Type B pancreatic cell (in vitro differentiated cells): Measurements from ENCODE around the gene ZNF175. TPM values are rescaled to one million over a fixed set of nuclear protein-coding genes. Genes with fewer than 3 reads are reported as not detected.

Experiments used
- DNase-seq: peaks from one replicate; pipeline ENCODE4 v3.0.0; 2021; ENCODE audit warnings: mixed read lengths; ENCODE audit not compliant: unreplicated experiment; ENCODE audit errors: extremely low spot score
- H3K27ac Mint-ChIP-seq: 2 replicates; pipeline ENCODE4 v1.8.0; 2021; ENCODE audit warnings: mild to moderate bottlenecking, mixed read lengths
- H3K27me3 Mint-ChIP-seq: 2 replicates; pipeline ENCODE4 v1.8.0; 2021; ENCODE audit warnings: mixed read lengths
- H3K36me3 Mint-ChIP-seq: 2 replicates; pipeline ENCODE4 v1.8.0; 2021; ENCODE audit warnings: mixed read lengths
- H3K4me1 Mint-ChIP-seq: one replicate; pipeline ENCODE4 v1.8.0; 2021; ENCODE audit warnings: mixed read lengths; ENCODE audit not compliant: unreplicated experiment
- H3K4me3 Mint-ChIP-seq: 2 replicates; pipeline ENCODE4 v1.8.0; 2021; ENCODE audit warnings: mild to moderate bottlenecking, mixed read lengths
- H3K9me3 Mint-ChIP-seq: 2 replicates; pipeline ENCODE4 v1.8.0; 2021; ENCODE audit warnings: mixed read lengths
- CTCF ChIP-seq: fragments of 200-600 bp; sonication (generic); conservative IDR thresholded peaks from 2 replicates; pipeline ENCODE4 v1.5.0; 2021; ENCODE audit warnings: antibody characterized with exemption, mild to moderate bottlenecking
- total RNA-seq: library from RNA; stranded (reverse); gene quantifications from 2 replicates; pipeline ENCODE4 v1.2.1, GENCODE V29; 2021; ENCODE audit warnings: low replicate concordance

The ZNF175 gene
- total RNA-seq, 1 donor from 2014 or later = 14.0 TPM

DNA sequence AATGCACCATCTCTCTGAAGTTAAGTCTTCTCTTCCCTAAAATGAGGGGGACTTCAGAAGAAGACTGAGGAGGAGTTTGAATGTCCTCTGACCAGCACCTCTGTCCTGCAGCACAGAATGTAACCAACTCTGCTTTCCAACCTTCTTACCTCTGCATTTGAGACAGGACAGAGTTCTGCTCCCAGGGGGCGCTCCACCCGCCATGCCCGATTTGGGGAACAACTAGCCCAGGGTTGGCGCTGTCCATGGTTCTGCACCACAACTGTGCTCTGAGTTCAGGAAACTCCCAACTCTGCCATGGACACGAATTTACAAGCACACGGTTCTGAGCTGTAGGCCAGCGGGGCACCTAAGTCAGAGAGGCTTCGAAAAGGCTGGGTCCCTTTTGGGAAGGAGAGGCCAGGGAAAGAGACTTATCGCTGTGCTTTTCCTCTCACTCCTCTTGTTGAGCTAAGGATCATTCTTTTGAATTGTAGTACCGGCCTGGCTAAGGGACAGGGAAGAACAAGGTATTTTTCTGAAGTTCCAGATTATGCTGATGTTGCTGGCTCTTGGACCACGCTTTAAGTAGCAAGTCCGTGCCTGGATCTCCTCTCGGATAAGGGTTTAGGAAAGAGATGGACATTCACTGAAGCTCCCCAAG is 37.0 kb downstream of the ZNF175 start:
- Mint-ChIP-seq H3K36me3 (no peaks in the 10 kb centered on the region), H3K27me3 (peaks cover 2% of the 10 kb centered on the region), H3K4me3 (no peak overlapping the region), H3K4me1 (no peaks in the 10 kb centered on the region), H3K27ac (no peak overlapping the region), H3K9me3 (no peaks in the 10 kb centered on the region)
- peak; percentile 81 for TF ChIP-seq CTCF
- peak; percentile 84 for DNase-seq

- no peak for TF ChIP-seq CTCF
- H3K4me3 Mint-ChIP-seq = no peak overlapping the region
- H3K9me3 Mint-ChIP-seq = no peaks in the 10 kb centered on the region
- no peaks in the 10 kb centered on the region for H3K4me1 Mint-ChIP-seq
- H3K27ac Mint-ChIP-seq = no peak overlapping the region
- peaks cover 2% of the 10 kb centered on the region for H3K27me3 Mint-ChIP-seq
- DNase-seq = no peak
- H3K36me3 Mint-ChIP-seq = no peaks in the 10 kb centered on the region
Measured at GRCh38 chr19:51610576-51610975, 39.5 kb downstream of the ZNF175 start.

- Mint-ChIP-seq H3K27ac (no peak overlapping the region), H3K4me3 (no peak overlapping the region), H3K36me3 (no peaks in the 10 kb centered on the region), H3K27me3 (peaks cover 8% of the 10 kb centered on the region), H3K4me1 (no peaks in the 10 kb centered on the region), H3K9me3 (no peaks in the 10 kb centered on the region)
- no peak for DNase-seq
- no peak for TF ChIP-seq CTCF
Measured at GRCh38 chr19:51614789-51615188, 43.7 kb downstream of the ZNF175 start.

DNA sequence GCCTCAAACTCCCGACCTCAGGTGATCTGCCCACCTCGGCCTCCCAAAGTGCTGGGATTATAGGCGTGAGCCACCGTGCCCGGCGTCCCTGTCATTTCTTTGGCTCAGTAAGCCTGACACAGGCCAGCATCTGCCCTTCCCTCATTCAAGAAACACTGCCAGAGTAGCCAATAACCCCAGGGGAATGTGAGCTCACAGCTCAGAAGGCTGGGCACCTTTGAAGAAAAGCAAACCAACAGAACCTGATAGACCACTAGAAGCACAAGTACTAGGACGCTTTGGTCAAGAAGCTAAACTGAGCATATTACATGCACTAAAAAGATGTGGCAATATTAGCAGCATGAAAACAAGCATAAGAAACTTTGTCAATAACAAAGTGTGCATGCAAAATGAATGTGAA is 44.9 kb downstream of the ZNF175 start:
- Mint-ChIP-seq H3K36me3 (no peaks in the 10 kb centered on the region), H3K27me3 (peaks cover 8% of the 10 kb centered on the region), H3K27ac (peak overlapping the region; percentile 17), H3K4me1 (no peaks in the 10 kb centered on the region), H3K9me3 (no peaks in the 10 kb centered on the region), H3K4me3 (no peak overlapping the region)
- DNase-seq = no peak
- TF ChIP-seq CTCF = no peak

GRCh38 chr19:51621178-51621577 is 50.1 kb downstream of the ZNF175 start:
- DNase-seq = no peak
- peaks cover 6% of the 10 kb centered on the region for H3K27me3 Mint-ChIP-seq
- no peak for TF ChIP-seq CTCF
- no peak overlapping the region for H3K4me3 Mint-ChIP-seq
- H3K4me1 Mint-ChIP-seq = no peaks in the 10 kb centered on the region
- H3K9me3 Mint-ChIP-seq = no peaks in the 10 kb centered on the region
- H3K27ac Mint-ChIP-seq = no peak overlapping the region
- no peaks in the 10 kb centered on the region for H3K36me3 Mint-ChIP-seq

DNA sequence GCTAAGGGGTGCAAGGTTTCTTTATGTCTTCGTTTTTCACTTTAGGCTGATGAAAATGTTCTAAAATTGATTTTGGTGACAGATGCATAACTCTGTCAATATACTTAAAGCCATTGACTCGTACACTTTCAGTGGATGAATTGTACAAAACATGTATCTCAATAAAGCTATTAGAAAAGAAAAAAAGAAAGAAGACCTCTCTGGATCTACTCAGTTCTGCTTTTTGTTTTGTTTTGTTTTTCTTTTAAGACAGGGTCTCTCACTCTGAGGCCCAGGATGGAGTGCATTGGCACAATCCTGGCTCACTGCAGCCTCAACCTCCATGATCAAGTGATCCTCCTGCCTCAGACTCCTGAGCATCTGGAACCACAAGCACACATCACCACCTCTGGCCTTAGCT is 55.6 kb downstream of the ZNF175 start:
- H3K4me3 Mint-ChIP-seq = no peak overlapping the region
- TF ChIP-seq CTCF = no peak
- no peaks in the 10 kb centered on the region for H3K9me3 Mint-ChIP-seq
- H3K27ac Mint-ChIP-seq = no peak overlapping the region
- no peaks in the 10 kb centered on the region for H3K4me1 Mint-ChIP-seq
- H3K36me3 Mint-ChIP-seq = no peaks in the 10 kb centered on the region
- no peaks in the 10 kb centered on the region for H3K27me3 Mint-ChIP-seq
- DNase-seq = no peak
